ENCODE results near the gene NPAS1.

Gene NPAS1

GRCh38 chr19:47019431-47020041 is at the start of gene NPAS1:
NPAS1 (plus strand) TSS chr19:47019837; CDS start chr19:47021048, 1,211 bp downstream.
- Histone ChIP-seq H3K27ac (no peak within 1 kb of the TSS), H3K9ac (peak within 1 kb of the TSS in 8 of 11 experiments; percentile 11 to 50 (median 39); a peak in 8 of 22 replicates)

GRCh38 chr19:46970815-46971214 is 48.8 kb upstream of the NPAS1 start:
- Histone ChIP-seq H3K36me3 (peaks cover 20 to 75% (median 53%) of the 10 kb centered on the region in 11 experiments; a peak in 21 of 22 replicates), H3K4me2 (no peak overlapping the region), H3K27ac (no peak overlapping the region), H3K9ac (no peak overlapping the region), H4K20me1 (peaks cover 40 to 99% (median 75%) of the 10 kb centered on the region in 11 experiments; a peak in 20 of 22 replicates), H3K4me1 (peaks cover 40 to 56% (median 48%) of the 10 kb centered on the region in 10 experiments), H3K4me3 (no peak overlapping the region), H3K9me3 (replicated peaks in 1 of 11) (no peaks in the 10 kb centered on the region), H3K27me3 (no peaks in the 10 kb centered on the region)
- TF ChIP-seq Cebpa-rat (IDR thresholded peaks at IDR 0.05): no peak

More at GRCh38 chr19:47019431-47020041, at the start of gene NPAS1:
- Histone ChIP-seq H3K4me1 (peaks cover 16 to 33% (median 23%) of the 10 kb centered on the region in 10 experiments; a peak in 19 of 20 replicates), H3K27me3 (peaks cover 65 to 71% (median 67%) of the 10 kb centered on the region in 11 experiments), H3K36me3 (no peaks in the 10 kb centered on the region), H4K20me1 (peaks cover 0 to 51% (median 29%) of the 10 kb centered on the region in 11 experiments; a peak in 14 of 22 replicates), H3K9me3 (replicated peaks in 1 of 11) (no peaks in the 10 kb centered on the region), H3K4me2 (peak within 1 kb of the TSS; percentile 83 to 97 (median 89)), H3K4me3 (peak within 1 kb of the TSS; percentile 41 to 66 (median 54))
- TF ChIP-seq Cebpa-rat (IDR thresholded peaks at IDR 0.05): no peak

GRCh38 chr19:46972311-46972710 is 47.3 kb upstream of the NPAS1 start:
- H3K4me1 ChIP-seq: peaks cover 42 to 56% (median 50%) of the 10 kb centered on the region in 10 experiments
- H3K9me3 ChIP-seq (replicated peaks in 1 of 11): no peaks in the 10 kb centered on the region
- no peak overlapping the region for H3K9ac ChIP-seq
- TF ChIP-seq Cebpa-rat (IDR thresholded peaks at IDR 0.05): no peak
- H4K20me1 ChIP-seq: peaks cover 50 to 99% (median 77%) of the 10 kb centered on the region in 11 experiments; a peak in 20 of 22 replicates
- no peak overlapping the region for H3K4me3 ChIP-seq
- H3K27me3 ChIP-seq: no peaks in the 10 kb centered on the region
- H3K4me2 ChIP-seq: no peak overlapping the region
- peaks cover 20 to 66% (median 47%) of the 10 kb centered on the region in 11 experiments; a peak in 21 of 22 replicates for H3K36me3 ChIP-seq
- H3K27ac ChIP-seq: no peak overlapping the region

- Histone ChIP-seq H3K9ac (no peak overlapping the region), H3K27ac (no peak overlapping the region), H3K4me1 (peaks cover 54 to 64% (median 56%) of the 10 kb centered on the region in 10 experiments), H3K4me3 (no peak overlapping the region), H3K4me2 (peak overlapping the region; percentile 70 to 88 (median 81); a peak in 16 of 22 replicates), H3K9me3 (replicated peaks in 1 of 11) (no peaks in the 10 kb centered on the region), H4K20me1 (peaks cover 51 to 99% (median 73%) of the 10 kb centered on the region in 11 experiments; a peak in 21 of 22 replicates), H3K27me3 (no peaks in the 10 kb centered on the region), H3K36me3 (peaks cover 16 to 60% (median 34%) of the 10 kb centered on the region in 11 experiments; a peak in 21 of 22 replicates)
- no peak for TF ChIP-seq Cebpa-rat (IDR thresholded peaks at IDR 0.05)
Measured at GRCh38 chr19:46974181-46974580, 45.5 kb upstream of the NPAS1 start.

- Histone ChIP-seq H3K4me2 (peak overlapping the region; percentile 70 to 88 (median 81)), H3K9me3 (replicated peaks in 1 of 11) (no peaks in the 10 kb centered on the region), H4K20me1 (peaks cover 46 to 99% (median 73%) of the 10 kb centered on the region in 11 experiments; a peak in 21 of 22 replicates), H3K27ac (peak overlapping the region in 9 of 11 experiments; percentile 4 to 66 (median 53); a peak in 11 of 22 replicates), H3K36me3 (peaks cover 5 to 49% (median 30%) of the 10 kb centered on the region in 11 experiments; a peak in 19 of 22 replicates), H3K4me3 (no peak overlapping the region), H3K4me1 (peaks cover 63 to 75% (median 66%) of the 10 kb centered on the region in 10 experiments), H3K27me3 (no peaks in the 10 kb centered on the region), H3K9ac (peak overlapping the region; percentile 23 to 56 (median 43); a peak in 15 of 22 replicates)
- TF ChIP-seq Cebpa-rat (IDR thresholded peaks at IDR 0.05): no peak
Measured at GRCh38 chr19:46975011-46975924, 44.4 kb upstream of the NPAS1 start.

- Histone ChIP-seq H3K27ac (peak overlapping the region; percentile 8 to 66 (median 53); a peak in 20 of 22 replicates), H3K27me3 (no peaks in the 10 kb centered on the region), H3K9ac (peak overlapping the region; percentile 19 to 56 (median 46); a peak in 21 of 22 replicates), H3K4me2 (peak overlapping the region; percentile 70 to 88 (median 81)), H3K4me3 (no peak overlapping the region; a peak in 2 of 20 replicates), H3K36me3 (peaks cover 0 to 40% (median 26%) of the 10 kb centered on the region in 11 experiments; a peak in 15 of 22 replicates), H4K20me1 (peaks cover 41 to 99% (median 76%) of the 10 kb centered on the region in 11 experiments; a peak in 21 of 22 replicates), H3K4me1 (peaks cover 71 to 84% (median 75%) of the 10 kb centered on the region in 10 experiments), H3K9me3 (replicated peaks in 1 of 11) (no peaks in the 10 kb centered on the region)
- TF ChIP-seq Cebpa-rat (IDR thresholded peaks at IDR 0.05): no peak
Measured at GRCh38 chr19:46975925-46976782, 43.5 kb upstream of the NPAS1 start.

- peaks cover 0 to 37% (median 26%) of the 10 kb centered on the region in 11 experiments; a peak in 15 of 22 replicates for H3K36me3 ChIP-seq
- peak overlapping the region in 10 of 11 experiments; percentile 8 to 66 (median 53); a peak in 20 of 22 replicates for H3K27ac ChIP-seq
- H3K9me3 ChIP-seq (replicated peaks in 1 of 11): no peaks in the 10 kb centered on the region
- peak overlapping the region; percentile 19 to 56 (median 46); a peak in 20 of 22 replicates for H3K9ac ChIP-seq
- no peak overlapping the region; a peak in 1 of 20 replicates for H3K4me3 ChIP-seq
- no peaks in the 10 kb centered on the region for H3K27me3 ChIP-seq
- H3K4me2 ChIP-seq: peak overlapping the region; percentile 70 to 88 (median 81)
- no peak for TF ChIP-seq Cebpa-rat (IDR thresholded peaks at IDR 0.05)
- peaks cover 41 to 99% (median 82%) of the 10 kb centered on the region in 11 experiments; a peak in 21 of 22 replicates for H4K20me1 ChIP-seq
- peaks cover 79 to 91% (median 82%) of the 10 kb centered on the region in 10 experiments for H3K4me1 ChIP-seq
Measured at GRCh38 chr19:46976845-46977320, 42.8 kb upstream of the NPAS1 start.
